Lung (tissue), 12 donors: ENCODE measurements around the gene C2CD2. TPM values are rescaled to one million over a fixed set of nuclear protein-coding genes. Genes with fewer than 3 reads are reported as not detected.

ENCODE experiments used
- ATAC-seq: fragments of 200-7000 bp; cut with Tn5 transposase; one replicate; pipeline ENCODE4 v1.9.1; 2020; ENCODE audit warnings: moderate number of reproducible peaks; ENCODE audit not compliant: insufficient read depth, low FRiP score
- DNase-seq, 3 donors: peaks; one replicate each; pipeline ENCODE4 v3.0.0-alpha.2; 2013 to 2017
- H3K27ac ChIP-seq, 2 donors: one replicate each; pipeline ENCODE4 v1.5.1; 2013; ENCODE audit warnings: mild to moderate bottlenecking in 2 of 2, moderate library complexity in 2 of 2, control low read depth in 1 of 2, inconsistent platforms in 1 of 2, low read depth in 1 of 2, low read length in 1 of 2
- H3K27me3 ChIP-seq, 3 donors: one replicate each; pipeline ENCODE4 v1.5.1; 2013; ENCODE audit warnings: low read length in 2 of 3; ENCODE audit not compliant: control insufficient read depth in 3 of 3, insufficient read depth in 3 of 3
- H3K36me3 ChIP-seq, 4 donors: one replicate each; pipeline ENCODE4 v1.5.1; 2013; ENCODE audit warnings: low read length in 4 of 4, mild to moderate bottlenecking in 1 of 4, moderate library complexity in 1 of 4; ENCODE audit not compliant: control insufficient read depth in 4 of 4, insufficient read depth in 4 of 4
- H3K4me1 ChIP-seq, 5 donors: one replicate each; pipeline ENCODE4 v1.5.1; 2013; ENCODE audit warnings: low read length in 5 of 5, mild to moderate bottlenecking in 2 of 5, moderate library complexity in 1 of 5; ENCODE audit not compliant: control insufficient read depth in 5 of 5, insufficient read depth in 5 of 5
- H3K4me3 ChIP-seq: one replicate; pipeline ENCODE4 v1.5.1; 2013; ENCODE audit warnings: mild to moderate bottlenecking, control low read depth, moderate library complexity
- H3K9ac ChIP-seq, 2 donors: one replicate each; pipeline ENCODE4 v1.5.1; 2013; ENCODE audit warnings: low read length in 2 of 2, control low read depth in 1 of 2; ENCODE audit not compliant: insufficient read depth in 1 of 2
- H3K9me3 ChIP-seq, 4 donors: one replicate each; pipeline ENCODE4 v1.5.1; 2013; ENCODE audit warnings: low read length in 3 of 4, mild to moderate bottlenecking in 1 of 4, moderate library complexity in 1 of 4; ENCODE audit not compliant: control insufficient read depth in 4 of 4, insufficient read depth in 3 of 4
- WGBS, 2 donors: extraction: QIAGEN DNeasy Blood & Tissue Kit; methylation state at CpG; one replicate each; pipeline ENCODE4 v1.1.7; 2013; 5-methylcytosine and 5-hydroxymethylcytosine counted together
- polyA plus RNA-seq, 2 donors: library from polyadenylated mRNA; stranded (reverse); fragments of 200-250 nt; gene quantifications; one replicate each; pipeline ENCODE4 v1.2.1, GENCODE V29; 2013
- total RNA-seq, 2 donors: library from RNA; depleted of rRNA in 1 of 2; stranded (reverse); fragments of >200 nt in 1 of 2; gene quantifications; one replicate each; pipeline ENCODE4 v1.2.1, GENCODE V29; 2014 to 2021
- TF ChIP-seq, protein P1 (sequence below): IDR thresholded peaks from 2 replicates; pipeline ENCODE4 v1.5.1; 2012; ENCODE audit warnings: mild to moderate bottlenecking; ENCODE audit errors: control extremely low read depth, extremely low read depth
- donor health status: control.
- donor health status: control.
- donor health status: Bipolar disorder and iron deficiency.
- donor health status: healthy.
- donor health status: DM: yes; HTN: yes; CAD: no.

C2CD2 gene
- total and polyA plus RNA-seq, 4 donors, result 7.0 to 19.5 (median 12.2) TPM

DNA sequence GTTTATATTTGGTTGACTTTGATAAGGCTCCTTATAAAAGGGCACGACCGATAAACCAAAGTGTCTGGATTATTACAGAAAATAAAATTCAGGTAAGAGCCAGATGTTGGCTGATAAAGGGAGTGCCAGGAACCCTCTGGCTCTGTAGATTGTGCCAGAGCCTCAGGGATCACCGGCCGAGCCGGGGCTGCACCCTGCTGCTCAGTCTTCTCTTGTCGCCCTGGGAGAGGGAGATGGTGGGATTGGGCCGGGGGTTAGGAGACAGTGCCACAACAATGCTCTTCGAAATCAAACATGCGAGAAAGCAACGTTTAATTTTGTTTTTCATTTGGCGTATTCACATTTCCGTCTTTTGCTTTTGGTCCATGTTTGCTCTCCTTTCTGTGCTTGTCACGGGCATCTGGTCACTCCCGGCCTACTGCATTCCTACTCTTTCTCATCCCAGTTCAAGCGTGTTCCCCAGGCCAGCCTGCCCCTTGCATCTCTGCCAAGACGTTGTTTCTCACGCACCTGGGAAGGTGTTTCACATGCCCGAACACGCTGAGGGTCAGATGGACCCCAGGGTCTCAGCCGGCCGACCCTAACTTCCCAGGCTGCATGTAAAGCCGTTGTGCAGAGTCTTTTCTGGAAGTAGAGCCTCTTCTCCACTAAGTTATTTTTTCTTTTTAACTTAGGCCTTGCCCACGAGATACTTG, 18.8 kb upstream of the C2CD2 start:
- H3K36me3 ChIP-seq, result no peaks in the 10 kb centered on the region
- no peaks in the 10 kb centered on the region for H3K9me3 ChIP-seq
- WGBS, 2 donors, result 95 to 96% methylated on average over 23 of the region's 23 CpGs
- TF ChIP-seq, protein P1, sequence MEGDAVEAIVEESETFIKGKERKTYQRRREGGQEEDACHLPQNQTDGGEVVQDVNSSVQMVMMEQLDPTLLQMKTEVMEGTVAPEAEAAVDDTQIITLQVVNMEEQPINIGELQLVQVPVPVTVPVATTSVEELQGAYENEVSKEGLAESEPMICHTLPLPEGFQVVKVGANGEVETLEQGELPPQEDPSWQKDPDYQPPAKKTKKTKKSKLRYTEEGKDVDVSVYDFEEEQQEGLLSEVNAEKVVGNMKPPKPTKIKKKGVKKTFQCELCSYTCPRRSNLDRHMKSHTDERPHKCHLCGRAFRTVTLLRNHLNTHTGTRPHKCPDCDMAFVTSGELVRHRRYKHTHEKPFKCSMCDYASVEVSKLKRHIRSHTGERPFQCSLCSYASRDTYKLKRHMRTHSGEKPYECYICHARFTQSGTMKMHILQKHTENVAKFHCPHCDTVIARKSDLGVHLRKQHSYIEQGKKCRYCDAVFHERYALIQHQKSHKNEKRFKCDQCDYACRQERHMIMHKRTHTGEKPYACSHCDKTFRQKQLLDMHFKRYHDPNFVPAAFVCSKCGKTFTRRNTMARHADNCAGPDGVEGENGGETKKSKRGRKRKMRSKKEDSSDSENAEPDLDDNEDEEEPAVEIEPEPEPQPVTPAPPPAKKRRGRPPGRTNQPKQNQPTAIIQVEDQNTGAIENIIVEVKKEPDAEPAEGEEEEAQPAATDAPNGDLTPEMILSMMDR, result no peak
- no peak for ATAC-seq
- no peak overlapping the region for H3K27ac ChIP-seq
- H3K9ac ChIP-seq, result no peak overlapping the region
- no peaks in the 10 kb centered on the region for H3K27me3 ChIP-seq
- DNase-seq, result no peak
- H3K4me3 ChIP-seq, result no peak overlapping the region
- H3K4me1 ChIP-seq, result peaks cover 0 to 9% (median 4%) of the 10 kb centered on the region in 5 donors

DNA sequence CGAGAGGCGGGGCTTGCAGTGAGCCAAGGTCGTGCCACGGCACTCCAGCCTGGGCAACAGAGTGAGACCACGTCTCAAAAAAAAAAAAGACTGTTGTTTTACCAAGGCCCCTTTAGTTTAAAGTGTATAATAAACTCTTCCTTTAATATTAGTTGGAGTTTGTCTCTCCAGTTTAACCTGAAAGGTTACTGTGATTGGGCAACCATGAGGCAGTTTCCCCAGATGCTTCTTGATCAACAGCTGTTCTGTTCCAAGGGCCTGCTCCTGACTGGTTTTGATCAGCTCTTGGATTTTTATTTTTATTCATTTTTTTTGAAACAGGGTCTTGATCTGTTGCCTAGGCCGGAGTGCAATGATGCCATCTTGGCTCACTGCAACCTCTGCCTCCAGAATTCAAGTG, 18.1 kb upstream of the C2CD2 start:
- TF ChIP-seq, protein P1, result no peak
- ATAC-seq, result no peak
- DNase-seq, result no peak
- no peaks in the 10 kb centered on the region for H3K9me3 ChIP-seq
- no peak overlapping the region for H3K4me3 ChIP-seq
- no peak overlapping the region for H3K27ac ChIP-seq
- H3K4me1 ChIP-seq, result peaks cover 0 to 9% (median 4%) of the 10 kb centered on the region in 5 donors
- 91 to 92% methylated on average over 6 of the region's 6 CpGs for WGBS, 2 donors
- no peak overlapping the region for H3K9ac ChIP-seq
- H3K27me3 ChIP-seq, result no peaks in the 10 kb centered on the region
- no peaks in the 10 kb centered on the region for H3K36me3 ChIP-seq

DNA sequence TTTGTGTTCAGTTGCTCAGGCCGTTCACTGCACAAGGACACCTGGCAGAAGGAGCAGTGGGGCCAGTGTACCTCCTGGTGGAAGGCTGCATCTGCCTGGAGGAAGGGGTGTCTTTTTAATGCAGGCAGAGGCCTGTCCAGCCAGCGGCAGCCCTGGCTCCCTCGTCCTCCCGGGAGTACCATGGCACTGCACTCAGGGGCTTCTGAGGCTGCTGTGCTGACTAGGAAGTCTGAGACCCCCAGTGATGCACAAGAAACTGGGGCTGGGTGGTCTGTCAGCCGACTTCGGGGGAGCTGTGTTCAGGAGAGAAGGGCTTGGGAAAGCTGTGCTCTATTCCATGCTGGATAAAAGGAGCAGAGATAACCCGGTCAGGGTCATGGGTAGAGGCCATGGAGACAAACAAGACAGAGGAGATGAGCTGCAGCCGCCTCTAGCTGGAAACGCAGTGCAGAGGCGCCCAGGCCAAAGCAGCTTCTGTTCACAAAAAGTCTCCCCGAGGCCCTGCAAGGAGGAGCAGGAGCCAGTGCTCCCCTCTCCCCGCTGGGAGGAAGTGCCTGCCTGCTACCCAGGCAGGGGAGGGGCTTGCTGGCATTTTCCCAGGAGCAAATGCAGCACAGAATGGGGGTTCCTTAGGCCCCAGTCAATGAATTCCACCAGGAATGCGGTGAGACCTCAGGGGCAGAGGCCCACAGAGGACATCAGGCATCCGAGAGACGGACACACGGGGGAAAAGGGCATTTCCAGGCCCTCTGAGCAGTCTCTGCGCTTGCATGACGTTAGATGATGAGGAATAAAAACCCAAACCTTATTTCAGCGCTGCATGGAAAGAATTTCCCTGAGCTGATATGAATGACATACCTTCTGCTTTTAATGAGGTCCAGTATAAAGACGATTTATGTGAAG, 17.2 kb upstream of the C2CD2 start:
- DNase-seq (no peak), ATAC-seq (no peak)
- Histone ChIP-seq H3K4me1 (peaks cover 0 to 9% (median 4%) of the 10 kb centered on the region in 5 donors), H3K4me3 (no peak overlapping the region), H3K36me3 (no peaks in the 10 kb centered on the region), H3K27ac (no peak overlapping the region), H3K9ac (no peak overlapping the region), H3K9me3 (no peaks in the 10 kb centered on the region), H3K27me3 (no peaks in the 10 kb centered on the region)
- TF ChIP-seq, protein P1, result no peak
- WGBS, 2 donors, result 79 to 83% methylated on average over 20 of the region's 20 CpGs
